H9 (cell line): ENCODE measurements around the gene KRT84. TPM values are rescaled to one million over a fixed set of nuclear protein-coding genes. Genes with fewer than 3 reads are reported as not detected.

Experiments used
- DNase-seq: peaks from one replicate; pipeline ENCODE4 v3.0.0-alpha.2; 2017
- H2AFZ ChIP-seq: one replicate; pipeline ENCODE4 v1.6.1; 2013; ENCODE audit warnings: mild to moderate bottlenecking, low read length, control low read depth, moderate library complexity
- H2AK5ac ChIP-seq: 2 replicates; pipeline ENCODE4 v1.6.1; 2013; ENCODE audit warnings: low read length, control low read depth, mixed read lengths; ENCODE audit not compliant: insufficient read length
- H2BK120ac ChIP-seq: one replicate; pipeline ENCODE4 v1.6.1; 2013; ENCODE audit warnings: low read depth, mild to moderate bottlenecking, low read length, control low read depth, inconsistent platforms; ENCODE audit not compliant: poor library complexity, severe bottlenecking
- H2BK12ac ChIP-seq: 2 replicates; pipeline ENCODE4 v1.6.1; 2013; ENCODE audit warnings: low read length, control low read depth, mixed read lengths, low read depth; ENCODE audit not compliant: insufficient read length
- H2BK15ac ChIP-seq: 2 replicates; pipeline ENCODE4 v1.6.1; 2013; ENCODE audit warnings: low read depth, low read length, control low read depth
- H2BK20ac ChIP-seq: one replicate; pipeline ENCODE4 v1.6.1; 2013; ENCODE audit warnings: low read depth, mild to moderate bottlenecking, low read length, control low read depth, inconsistent platforms; ENCODE audit not compliant: poor library complexity, severe bottlenecking
- H2BK5ac ChIP-seq: 2 replicates; pipeline ENCODE4 v1.6.1; 2013; ENCODE audit warnings: low read length, control low read depth, mixed read lengths; ENCODE audit not compliant: insufficient read length
- H3K14ac ChIP-seq: 2 replicates; pipeline ENCODE4 v1.6.1; 2013; ENCODE audit warnings: low read length, control low read depth; ENCODE audit not compliant: insufficient read depth
- H3K18ac ChIP-seq: 2 replicates; pipeline ENCODE4 v1.6.1; 2013; ENCODE audit warnings: low read depth, mild to moderate bottlenecking, mixed read lengths, low read length, control low read depth; ENCODE audit not compliant: insufficient read length
- H3K23ac ChIP-seq: 2 replicates; pipeline ENCODE4 v1.6.1; 2013; ENCODE audit warnings: low read length, control low read depth, mixed read lengths, low read depth; ENCODE audit not compliant: insufficient read length
- H3K23me2 ChIP-seq: 2 replicates; pipeline ENCODE4 v1.6.1; 2013; ENCODE audit warnings: low read depth, mild to moderate bottlenecking, mixed read lengths, low read length, control low read depth; ENCODE audit not compliant: insufficient read length, poor library complexity, severe bottlenecking
- H3K27ac ChIP-seq: 2 replicates; pipeline ENCODE4 v1.5.1; 2013; ENCODE audit warnings: low read length, control low read depth, mixed read lengths, low read depth; ENCODE audit not compliant: insufficient read length
- H3K27me3 ChIP-seq: 2 replicates; pipeline ENCODE4 v1.6.1; 2013; ENCODE audit warnings: low read length, control low read depth, inconsistent platforms; ENCODE audit not compliant: insufficient read depth
- H3K4ac ChIP-seq: 2 replicates; pipeline ENCODE4 v1.6.1; 2013; ENCODE audit warnings: low read depth, mild to moderate bottlenecking, control low read depth, inconsistent platforms, low read length, moderate library complexity
- H3K4me1 ChIP-seq: 2 replicates; pipeline ENCODE4 v1.6.1; 2013; ENCODE audit warnings: low read length, control low read depth, inconsistent platforms; ENCODE audit not compliant: insufficient read depth
- H3K4me2 ChIP-seq: 2 replicates; pipeline ENCODE4 v1.6.1; 2013; ENCODE audit warnings: low read length, control low read depth, mixed read lengths; ENCODE audit not compliant: insufficient read length, insufficient read depth
- H3K56ac ChIP-seq: 2 replicates; pipeline ENCODE4 v1.6.1; 2013; ENCODE audit warnings: low read depth, mild to moderate bottlenecking, mixed read lengths, low read length, control low read depth; ENCODE audit not compliant: insufficient read length
- H3K79me1 ChIP-seq: 2 replicates; pipeline ENCODE4 v1.6.1; 2013; ENCODE audit warnings: low read depth, mild to moderate bottlenecking, moderate library complexity, low read length, control low read depth, inconsistent platforms; ENCODE audit not compliant: insufficient read depth, poor library complexity, severe bottlenecking
- H3K79me2 ChIP-seq: 2 replicates; pipeline ENCODE4 v1.6.1; 2013; ENCODE audit warnings: low read length, control low read depth, inconsistent platforms; ENCODE audit not compliant: insufficient read depth
- H3K9ac ChIP-seq: 2 replicates; pipeline ENCODE4 v1.6.1; 2013; ENCODE audit warnings: low read length, control low read depth, mixed read lengths; ENCODE audit not compliant: insufficient read length; ENCODE audit errors: extremely low read depth
- H3K9me3 ChIP-seq: one replicate; pipeline ENCODE4 v1.6.1; 2013; ENCODE audit warnings: low read depth, low read length, inconsistent platforms; ENCODE audit not compliant: control insufficient read depth
- H3T11ph ChIP-seq: one replicate; pipeline ENCODE4 v1.6.1; 2013; ENCODE audit warnings: mild to moderate bottlenecking, low read length, control low read depth, inconsistent platforms
- H4K20me1 ChIP-seq: one replicate; pipeline ENCODE4 v1.6.1; 2013; ENCODE audit not compliant: control insufficient read depth, insufficient read length, insufficient read depth
- H4K5ac ChIP-seq: 2 replicates; pipeline ENCODE4 v1.6.1; 2013; ENCODE audit warnings: low read depth, mild to moderate bottlenecking, mixed read lengths, low read length, control low read depth; ENCODE audit not compliant: insufficient read length
- H4K8ac ChIP-seq: replicated peaks from 2 replicates; pipeline ENCODE4 v1.6.1; 2013; ENCODE audit warnings: low read length, control low read depth, mixed read lengths, low read depth; ENCODE audit not compliant: insufficient read length
- H4K91ac ChIP-seq: 2 replicates; pipeline ENCODE4 v1.6.1; 2013; ENCODE audit warnings: low read depth, mild to moderate bottlenecking, moderate library complexity, mixed read lengths, low read length, control low read depth; ENCODE audit not compliant: insufficient read length
- H3K27ac Mint-ChIP-seq, 3 experiments: 2 replicates in 2 of 3; 3 replicates in 1 of 3; pipeline ENCODE4 v1.8.0; 2020 to 2021; ENCODE audit warnings: mixed read lengths in 3 of 3, mild to moderate bottlenecking in 1 of 3, moderate library complexity in 1 of 3
- H3K27me3 Mint-ChIP-seq: 2 replicates; pipeline ENCODE4 v1.8.0; 2021; ENCODE audit warnings: low read depth, mild to moderate bottlenecking, moderate library complexity, mixed read lengths
- H3K36me3 Mint-ChIP-seq, 3 experiments: 2 replicates in 2 of 3; 3 replicates in 1 of 3; pipeline ENCODE4 v1.8.0; 2020 to 2021; ENCODE audit warnings: low read depth in 3 of 3, mixed read lengths in 3 of 3; ENCODE audit not compliant: insufficient read depth in 1 of 3
- H3K4me1 Mint-ChIP-seq, 2 experiments: 2 replicates each; pipeline ENCODE4 v1.8.0; 2020; ENCODE audit warnings: mixed read lengths in 2 of 2
- H3K4me3 Mint-ChIP-seq, 2 experiments: 2 replicates in 1 of 2; 3 replicates in 1 of 2; pipeline ENCODE4 v1.8.0; 2020 to 2021; ENCODE audit warnings: mild to moderate bottlenecking in 2 of 2, mixed read lengths in 2 of 2, moderate library complexity in 1 of 2
- H3K9me3 Mint-ChIP-seq, 2 experiments: 2 replicates in 1 of 2; 3 replicates in 1 of 2; pipeline ENCODE4 v1.8.0; 2020; ENCODE audit warnings: mild to moderate bottlenecking in 2 of 2, mixed read lengths in 2 of 2, moderate library complexity in 1 of 2
- WGBS: extraction: QIAGEN DNeasy Blood & Tissue Kit; methylation state at CpG from one replicate; pipeline ENCODE4 v1.1.7; 2013; ENCODE audit warnings: missing lambda C conversion rate, low lambda C conversion rate, mixed read lengths; ENCODE audit not compliant: insufficient read length; ENCODE audit errors: extremely low coverage; 5-methylcytosine and 5-hydroxymethylcytosine counted together
- total RNA-seq: library from RNA; stranded (reverse); gene quantifications from 2 replicates; pipeline ENCODE4 v1.2.1, GENCODE V29; 2021
- TF ChIP-seq, protein P1 (sequence below): fragments of 200-600 bp; sonication (generic); conservative IDR thresholded peaks from 3 replicates; pipeline ENCODE4 v1.8.0; 2021; ENCODE audit warnings: antibody characterized with exemption, mild to moderate bottlenecking

The KRT84 gene
- total RNA-seq, 1 experiment from 2014 or later = not detected

DNA sequence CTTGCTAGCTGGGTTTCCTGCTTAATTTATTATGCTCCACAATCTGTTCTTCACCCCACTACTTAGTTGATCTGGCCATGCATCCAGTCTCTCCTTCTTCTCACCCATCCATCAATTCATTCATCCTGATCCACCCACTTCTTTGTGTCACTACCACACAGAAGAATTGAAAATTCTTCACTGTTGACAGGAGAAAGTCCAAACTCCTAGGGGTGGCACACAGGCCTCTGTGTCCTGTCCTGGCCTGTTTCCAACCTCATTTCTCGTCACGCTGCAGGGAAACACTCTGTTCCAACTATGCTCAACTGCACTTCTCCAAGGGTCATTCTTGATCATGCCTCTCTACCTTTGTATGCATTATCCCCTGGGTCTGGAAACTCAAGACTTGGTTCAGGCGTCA is 53.6 kb downstream of the KRT84 start:
- Histone ChIP-seq H2BK20ac (no peak overlapping the region), H3K4ac (no peak overlapping the region), H3K23ac (no peak overlapping the region), H2BK5ac (no peak overlapping the region), H3K4me1 (0 out of 2 replicates have a peak, but pooled peaks cover 2% of the 10 kb centered on the region), H4K20me1 (no peaks in the 10 kb centered on the region), H2BK12ac (no peak overlapping the region), H3K23me2 (no peaks in the 10 kb centered on the region), H2AK5ac (no peak overlapping the region), H3K14ac (no peak overlapping the region), H4K91ac (no peak overlapping the region), H2BK15ac (no peak overlapping the region), H3K79me2 (no peaks in the 10 kb centered on the region), H3K9me3 (no peaks in the 10 kb centered on the region), H3K27ac (no peak overlapping the region), H4K8ac (no peak overlapping the region), H3K4me2 (no peak overlapping the region), H3K18ac (no peak overlapping the region), H2AFZ (no peak overlapping the region), H2BK120ac (no peak overlapping the region), H3K56ac (no peak overlapping the region), H3T11ph (no peak overlapping the region), H3K27me3 (no peaks in the 10 kb centered on the region), H4K5ac (no peak overlapping the region), H3K9ac (no peak overlapping the region), H3K79me1 (no peaks in the 10 kb centered on the region)
- peaks cover 5% of the 10 kb centered on the region for H3K27me3 Mint-ChIP-seq
- TF ChIP-seq, protein P1, sequence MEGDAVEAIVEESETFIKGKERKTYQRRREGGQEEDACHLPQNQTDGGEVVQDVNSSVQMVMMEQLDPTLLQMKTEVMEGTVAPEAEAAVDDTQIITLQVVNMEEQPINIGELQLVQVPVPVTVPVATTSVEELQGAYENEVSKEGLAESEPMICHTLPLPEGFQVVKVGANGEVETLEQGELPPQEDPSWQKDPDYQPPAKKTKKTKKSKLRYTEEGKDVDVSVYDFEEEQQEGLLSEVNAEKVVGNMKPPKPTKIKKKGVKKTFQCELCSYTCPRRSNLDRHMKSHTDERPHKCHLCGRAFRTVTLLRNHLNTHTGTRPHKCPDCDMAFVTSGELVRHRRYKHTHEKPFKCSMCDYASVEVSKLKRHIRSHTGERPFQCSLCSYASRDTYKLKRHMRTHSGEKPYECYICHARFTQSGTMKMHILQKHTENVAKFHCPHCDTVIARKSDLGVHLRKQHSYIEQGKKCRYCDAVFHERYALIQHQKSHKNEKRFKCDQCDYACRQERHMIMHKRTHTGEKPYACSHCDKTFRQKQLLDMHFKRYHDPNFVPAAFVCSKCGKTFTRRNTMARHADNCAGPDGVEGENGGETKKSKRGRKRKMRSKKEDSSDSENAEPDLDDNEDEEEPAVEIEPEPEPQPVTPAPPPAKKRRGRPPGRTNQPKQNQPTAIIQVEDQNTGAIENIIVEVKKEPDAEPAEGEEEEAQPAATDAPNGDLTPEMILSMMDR = no peak
- H3K9me3 Mint-ChIP-seq = no peaks in the 10 kb centered on the region
- no peak overlapping the region for H3K4me3 Mint-ChIP-seq
- peaks cover 13 to 15% of the 10 kb centered on the region in 2 experiments for H3K4me1 Mint-ChIP-seq
- no peak overlapping the region for H3K27ac Mint-ChIP-seq
- no peak for DNase-seq
- no peaks in the 10 kb centered on the region for H3K36me3 Mint-ChIP-seq
- no CpG with 5 or more reads among the region's 3 CpGs for WGBS
